ENCODE measurements around the gene L1CAM.

GRCh38 chrX:153926552-153926857 lies 40.5 kb upstream of the L1CAM start:
- TF ChIP-seq, protein P1, sequence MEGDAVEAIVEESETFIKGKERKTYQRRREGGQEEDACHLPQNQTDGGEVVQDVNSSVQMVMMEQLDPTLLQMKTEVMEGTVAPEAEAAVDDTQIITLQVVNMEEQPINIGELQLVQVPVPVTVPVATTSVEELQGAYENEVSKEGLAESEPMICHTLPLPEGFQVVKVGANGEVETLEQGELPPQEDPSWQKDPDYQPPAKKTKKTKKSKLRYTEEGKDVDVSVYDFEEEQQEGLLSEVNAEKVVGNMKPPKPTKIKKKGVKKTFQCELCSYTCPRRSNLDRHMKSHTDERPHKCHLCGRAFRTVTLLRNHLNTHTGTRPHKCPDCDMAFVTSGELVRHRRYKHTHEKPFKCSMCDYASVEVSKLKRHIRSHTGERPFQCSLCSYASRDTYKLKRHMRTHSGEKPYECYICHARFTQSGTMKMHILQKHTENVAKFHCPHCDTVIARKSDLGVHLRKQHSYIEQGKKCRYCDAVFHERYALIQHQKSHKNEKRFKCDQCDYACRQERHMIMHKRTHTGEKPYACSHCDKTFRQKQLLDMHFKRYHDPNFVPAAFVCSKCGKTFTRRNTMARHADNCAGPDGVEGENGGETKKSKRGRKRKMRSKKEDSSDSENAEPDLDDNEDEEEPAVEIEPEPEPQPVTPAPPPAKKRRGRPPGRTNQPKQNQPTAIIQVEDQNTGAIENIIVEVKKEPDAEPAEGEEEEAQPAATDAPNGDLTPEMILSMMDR (IDR thresholded peaks at IDR 0.05): no peak
- TF ChIP-seq POLR2AphosphoS5 (IDR thresholded peaks at IDR 0.05; ENCODE audit: low read depth, low read length): no peak
- no peak for TF ChIP-seq GATA2 (CRISPR knock-in tag; IDR thresholded peaks at IDR 0.05)
- TF ChIP-seq SIN3A (IDR thresholded peaks at IDR 0.05; ENCODE audit: borderline replicate concordance, low read depth, low read length): no peak
- TF ChIP-seq RXRA (IDR thresholded peaks at IDR 0.05; ENCODE audit: borderline replicate concordance, low read depth): no peak
- TF ChIP-seq EZH2phosphoT487 (IDR thresholded peaks at IDR 0.05; ENCODE audit: borderline replicate concordance, low read depth): no peak
- no peak for TF ChIP-seq MAX (IDR thresholded peaks at IDR 0.05; ENCODE audit: low read depth)
- TF ChIP-seq MXI1 (IDR thresholded peaks at IDR 0.05; ENCODE audit: low read depth, low read length): no peak
- TF ChIP-seq, protein P2, sequence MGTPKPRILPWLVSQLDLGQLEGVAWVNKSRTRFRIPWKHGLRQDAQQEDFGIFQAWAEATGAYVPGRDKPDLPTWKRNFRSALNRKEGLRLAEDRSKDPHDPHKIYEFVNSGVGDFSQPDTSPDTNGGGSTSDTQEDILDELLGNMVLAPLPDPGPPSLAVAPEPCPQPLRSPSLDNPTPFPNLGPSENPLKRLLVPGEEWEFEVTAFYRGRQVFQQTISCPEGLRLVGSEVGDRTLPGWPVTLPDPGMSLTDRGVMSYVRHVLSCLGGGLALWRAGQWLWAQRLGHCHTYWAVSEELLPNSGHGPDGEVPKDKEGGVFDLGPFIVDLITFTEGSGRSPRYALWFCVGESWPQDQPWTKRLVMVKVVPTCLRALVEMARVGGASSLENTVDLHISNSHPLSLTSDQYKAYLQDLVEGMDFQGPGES (IDR thresholded peaks at IDR 0.05; ENCODE audit: low read depth, low read length): no peak

Data from SK-N-SH (cell line).